Jurkat, Clone E6-1 (cell line): ENCODE results near the gene PRDM16.
"Not testable (repeated sequence)": the region's sequence is repeated elsewhere in the genome, so short reads cannot be mapped to it uniquely, and the experiment has no call there.

Source experiments
- DNase-seq: peaks from one replicate; pipeline ENCODE4 v3.0.0-alpha.2; 2011; ENCODE audit warnings: low read depth, low spot score
- H3K4me3 ChIP-seq: 2 replicates; pipeline ENCODE4 v1.5.1; 2011; ENCODE audit warnings: mild to moderate bottlenecking, low read length, control low read depth, moderate library complexity

PRDM16 gene

DNA sequence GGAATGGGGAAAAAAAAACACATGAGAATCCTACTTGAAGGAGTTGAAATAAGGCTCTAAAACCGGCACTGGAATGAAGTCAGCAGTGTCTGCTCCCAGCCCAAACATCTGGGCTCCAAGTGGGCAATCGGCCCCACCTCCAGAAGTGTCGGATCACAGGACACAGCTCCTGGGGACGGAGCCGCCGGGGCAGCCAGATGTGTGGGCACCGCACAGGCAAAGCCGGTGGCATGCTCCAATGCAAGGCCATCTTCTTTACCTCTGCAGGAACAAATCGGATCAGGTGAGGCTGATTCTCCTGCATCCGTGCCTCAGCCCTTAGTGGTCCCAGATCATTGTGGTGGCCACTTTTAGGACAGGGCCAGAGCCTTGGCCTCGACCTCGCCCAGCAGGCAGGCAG is 156.7 kb downstream of the PRDM16 start:
- no peak overlapping the region for H3K4me3 ChIP-seq
- DNase-seq: no peak

- no peak for DNase-seq
- H3K4me3 ChIP-seq: no peak overlapping the region
Observed at GRCh38 chr1:3226191-3226590, 157.2 kb downstream of the PRDM16 start.

DNA sequence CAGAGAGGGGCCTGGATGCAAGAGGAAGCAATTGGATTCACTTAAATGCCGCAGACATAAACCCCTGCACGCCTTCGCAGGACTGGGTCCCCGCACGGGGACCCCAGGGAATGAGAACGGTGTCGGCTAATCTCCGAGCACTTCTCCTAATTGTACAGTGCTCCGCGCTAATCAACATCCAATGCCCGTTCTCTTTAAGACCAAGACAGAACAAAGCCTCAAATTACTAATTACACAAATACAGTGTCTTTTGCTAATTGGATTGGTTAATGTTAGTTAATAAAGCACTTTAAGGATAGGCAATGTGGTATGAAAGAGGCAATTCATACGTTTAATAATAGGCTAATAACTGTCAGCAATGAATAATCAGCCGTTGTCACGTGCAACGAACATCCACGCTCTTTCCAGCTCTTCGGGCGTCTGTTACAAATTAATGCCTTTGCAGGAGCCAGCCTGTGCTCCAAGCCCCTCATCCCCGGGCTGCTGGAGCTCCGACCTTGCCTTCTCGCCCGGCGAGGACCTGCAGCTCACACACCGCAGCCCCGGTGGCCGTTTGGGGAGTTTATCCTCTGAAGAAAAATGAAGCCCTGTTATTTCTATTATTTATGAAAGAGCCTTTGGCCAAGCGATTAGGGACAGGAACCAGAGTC is 157.8 kb downstream of the PRDM16 start:
- no peak for DNase-seq
- no peak overlapping the region for H3K4me3 ChIP-seq

GRCh38 chr1:3227351-3227704 is 158.3 kb downstream of the PRDM16 start:
- DNase-seq: no peak
- no peak overlapping the region for H3K4me3 ChIP-seq

GRCh38 chr1:3227893-3228292 is 158.9 kb downstream of the PRDM16 start:
- DNase-seq: no peak
- no peak overlapping the region for H3K4me3 ChIP-seq

DNA sequence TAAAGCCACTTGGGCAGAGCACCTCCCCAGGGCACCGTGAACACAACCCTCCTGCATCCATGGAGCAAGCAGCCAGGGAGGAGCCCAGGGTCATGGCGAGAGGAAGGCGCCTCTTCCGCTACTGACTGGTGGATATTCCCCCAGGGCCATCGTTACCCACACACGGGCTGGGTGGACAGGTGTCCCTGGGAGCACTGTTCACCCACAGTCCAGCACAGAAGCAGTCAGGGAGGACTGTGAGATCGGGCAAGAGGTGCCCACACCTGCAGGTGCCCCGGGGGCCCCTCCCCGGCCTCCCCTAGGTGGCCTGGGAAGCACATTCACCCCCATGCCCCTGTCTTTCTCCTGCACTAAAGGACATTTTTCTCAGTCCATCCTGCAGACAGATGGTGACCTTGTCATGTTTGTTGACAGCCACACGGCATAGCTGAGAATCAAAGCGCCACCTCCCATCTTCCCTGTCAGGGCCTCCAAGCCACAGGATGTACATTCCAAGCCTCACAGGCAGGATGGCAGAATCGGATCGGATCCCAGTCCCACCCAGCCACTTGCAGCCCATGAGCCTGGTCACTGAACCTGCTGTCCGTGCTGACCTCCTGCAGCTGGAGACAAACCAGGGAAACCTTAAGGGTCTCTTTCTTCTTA is 160.2 kb downstream of the PRDM16 start:
- no peak overlapping the region for H3K4me3 ChIP-seq
- DNase-seq: no peak

- no peak for DNase-seq
- no peak overlapping the region for H3K4me3 ChIP-seq
Observed at GRCh38 chr1:3230553-3230952, 161.6 kb downstream of the PRDM16 start.

GRCh38 chr1:3231245-3231644 is 162.2 kb downstream of the PRDM16 start:
- DNase-seq: no peak
- H3K4me3 ChIP-seq: no peak overlapping the region

DNA sequence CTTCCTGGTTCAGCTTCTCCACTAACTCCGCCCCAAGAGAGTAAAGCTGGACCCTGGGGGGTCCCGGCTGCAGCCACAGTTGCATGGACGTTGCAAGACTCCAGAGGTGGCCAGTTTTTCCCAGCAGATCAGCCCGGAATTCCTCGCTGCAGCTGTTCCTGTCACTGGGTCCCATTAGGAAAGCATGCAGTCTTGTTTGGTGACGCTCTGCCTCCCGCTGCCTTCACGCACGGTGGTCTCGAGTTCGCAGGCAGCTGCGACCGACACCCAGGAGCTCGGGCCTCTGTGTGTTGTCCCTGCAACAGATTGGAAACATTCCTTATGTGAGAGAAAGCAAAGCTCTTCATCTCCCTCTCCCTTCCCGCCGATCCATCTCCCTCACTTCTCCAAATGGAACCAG is 162.8 kb downstream of the PRDM16 start:
- H3K4me3 ChIP-seq: no peak overlapping the region
- DNase-seq: no peak

- DNase-seq: no peak
- no peak overlapping the region for H3K4me3 ChIP-seq
Observed at GRCh38 chr1:3233031-3233430, 164.0 kb downstream of the PRDM16 start.

DNA sequence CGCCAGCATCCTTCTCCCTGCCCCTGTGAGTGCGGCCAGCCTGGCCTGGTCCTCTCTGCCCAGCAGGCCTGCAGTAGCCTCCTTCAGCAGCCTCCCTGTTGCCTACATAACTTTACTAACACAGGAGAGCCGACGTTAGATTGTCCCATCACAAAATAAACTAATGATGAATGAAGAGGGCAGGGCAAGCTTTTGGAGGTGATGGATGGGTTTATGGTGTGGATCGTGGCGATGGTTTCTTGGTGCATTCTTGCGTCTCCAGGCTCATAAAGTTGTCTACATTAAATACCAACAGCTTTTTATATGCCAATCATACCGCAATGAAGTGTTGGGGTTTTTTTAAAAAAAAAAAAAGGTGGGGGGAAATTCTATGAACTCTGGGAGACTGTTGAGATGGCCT is 164.5 kb downstream of the PRDM16 start:
- no peak for DNase-seq
- H3K4me3 ChIP-seq: no peak overlapping the region

- H3K4me3 ChIP-seq: no peak overlapping the region
- no peak for DNase-seq
Observed at GRCh38 chr1:3234281-3234680, 165.3 kb downstream of the PRDM16 start.

DNA sequence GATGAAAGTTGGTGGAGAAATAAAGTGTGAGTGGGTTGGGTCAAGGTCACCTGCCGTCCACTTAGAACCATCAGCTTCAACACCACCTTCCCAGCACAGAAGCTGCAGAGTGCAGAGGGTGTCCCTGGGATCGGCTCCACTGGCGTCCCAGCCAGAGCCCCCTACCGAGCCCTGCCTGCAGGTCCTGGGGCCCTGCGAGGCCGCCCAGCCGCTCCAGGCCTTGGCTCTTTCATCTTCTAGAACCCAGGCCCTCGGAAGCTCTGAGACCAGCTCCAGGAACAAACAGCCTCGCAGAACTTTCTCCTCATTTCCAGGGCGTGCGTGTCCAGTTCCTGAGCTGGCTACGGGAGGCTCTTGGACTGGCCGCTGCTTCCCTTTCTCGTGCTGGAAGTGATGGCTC is 166.0 kb downstream of the PRDM16 start:
- H3K4me3 ChIP-seq: no peak overlapping the region
- no peak for DNase-seq

- DNase-seq: no peak
- H3K4me3 ChIP-seq: no peak overlapping the region
Observed at GRCh38 chr1:3235496-3235895, 166.5 kb downstream of the PRDM16 start.

GRCh38 chr1:3236361-3236760 is 167.4 kb downstream of the PRDM16 start:
- H3K4me3 ChIP-seq: no peak overlapping the region
- no peak for DNase-seq

GRCh38 chr1:3236955-3237354 is 168.0 kb downstream of the PRDM16 start:
- no peak for DNase-seq
- no peak overlapping the region for H3K4me3 ChIP-seq

- DNase-seq: no peak
- H3K4me3 ChIP-seq: no peak overlapping the region
Observed at GRCh38 chr1:3237570-3237969, 168.6 kb downstream of the PRDM16 start.

- H3K4me3 ChIP-seq: no peak overlapping the region
- DNase-seq: no peak
Observed at GRCh38 chr1:3237994-3238702, 169.1 kb downstream of the PRDM16 start.

DNA sequence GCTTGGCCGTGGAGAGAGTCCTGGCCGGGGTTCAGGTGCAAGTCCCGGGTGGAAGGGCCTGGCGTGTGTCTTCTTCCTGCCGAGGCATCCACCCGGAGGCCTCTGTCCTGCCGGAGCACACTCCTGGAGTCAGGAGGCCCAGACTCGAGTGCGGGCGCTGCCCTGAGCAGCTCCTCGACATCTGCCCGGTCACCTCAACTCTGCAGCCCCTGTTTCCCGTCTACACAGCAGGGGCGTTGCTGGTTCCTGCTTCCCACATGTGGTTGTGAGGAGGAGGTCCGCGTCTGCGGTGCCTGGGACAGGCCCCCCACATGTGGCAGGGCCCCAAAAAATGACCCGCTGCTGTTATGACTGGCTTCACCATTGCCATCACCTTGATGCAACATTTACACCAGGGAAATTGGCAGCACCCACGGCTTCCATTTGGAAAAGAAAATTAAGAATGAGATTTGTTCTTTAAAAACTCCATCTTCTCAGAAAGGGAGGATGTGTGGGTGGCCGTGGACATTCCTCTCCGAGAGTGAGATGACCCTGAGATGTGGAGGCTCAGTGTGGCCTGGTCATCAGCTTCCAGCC is 169.8 kb downstream of the PRDM16 start:
- no peak overlapping the region for H3K4me3 ChIP-seq
- no peak for DNase-seq

GRCh38 chr1:3239991-3240390 is 171.0 kb downstream of the PRDM16 start:
- not testable (repeated sequence) for DNase-seq

More at GRCh38 chr1:3239991-3240390, 171.0 kb downstream of the PRDM16 start:
- not testable (repeated sequence) for H3K4me3 ChIP-seq
